ENCODE data around the gene ZNF280D.

DNA sequence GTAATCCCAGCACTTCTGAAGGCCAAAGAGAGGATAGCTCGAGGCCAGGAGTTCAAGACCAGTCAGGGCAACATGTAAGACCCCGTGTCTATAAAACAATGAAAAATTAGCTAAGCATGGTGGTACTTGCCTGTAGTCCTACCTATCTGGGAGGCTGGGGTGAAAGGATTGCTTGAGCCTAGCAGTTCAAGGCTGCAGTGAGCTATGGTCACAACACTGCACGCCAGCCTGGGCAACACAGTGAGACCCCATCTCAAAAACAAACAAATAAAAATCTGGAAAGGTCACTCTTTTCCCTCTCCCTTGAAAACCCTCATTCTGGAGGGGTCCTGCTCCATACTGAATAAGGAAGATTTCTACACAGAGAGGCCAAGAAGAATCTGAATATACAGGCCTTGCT is 43.5 kb upstream of the ZNF280D start:
- TF ChIP-seq, protein P1, sequence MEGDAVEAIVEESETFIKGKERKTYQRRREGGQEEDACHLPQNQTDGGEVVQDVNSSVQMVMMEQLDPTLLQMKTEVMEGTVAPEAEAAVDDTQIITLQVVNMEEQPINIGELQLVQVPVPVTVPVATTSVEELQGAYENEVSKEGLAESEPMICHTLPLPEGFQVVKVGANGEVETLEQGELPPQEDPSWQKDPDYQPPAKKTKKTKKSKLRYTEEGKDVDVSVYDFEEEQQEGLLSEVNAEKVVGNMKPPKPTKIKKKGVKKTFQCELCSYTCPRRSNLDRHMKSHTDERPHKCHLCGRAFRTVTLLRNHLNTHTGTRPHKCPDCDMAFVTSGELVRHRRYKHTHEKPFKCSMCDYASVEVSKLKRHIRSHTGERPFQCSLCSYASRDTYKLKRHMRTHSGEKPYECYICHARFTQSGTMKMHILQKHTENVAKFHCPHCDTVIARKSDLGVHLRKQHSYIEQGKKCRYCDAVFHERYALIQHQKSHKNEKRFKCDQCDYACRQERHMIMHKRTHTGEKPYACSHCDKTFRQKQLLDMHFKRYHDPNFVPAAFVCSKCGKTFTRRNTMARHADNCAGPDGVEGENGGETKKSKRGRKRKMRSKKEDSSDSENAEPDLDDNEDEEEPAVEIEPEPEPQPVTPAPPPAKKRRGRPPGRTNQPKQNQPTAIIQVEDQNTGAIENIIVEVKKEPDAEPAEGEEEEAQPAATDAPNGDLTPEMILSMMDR (conservative IDR thresholded peaks at IDR 0.05) = no peak
- TF ChIP-seq ZFX (IDR thresholded peaks at IDR 0.05) = no peak
